PFSK-1 (cell line): Measurements from ENCODE around the gene MED15.

ENCODE experiments used
- FOXP2 ChIP-seq: optimal IDR thresholded peaks from 2 replicates; pipeline ENCODE3; 2011; ENCODE audit warnings: borderline replicate concordance, control low read depth, inconsistent platforms; ENCODE audit not compliant: insufficient read depth; ENCODE audit errors: extremely low read length, extremely low read depth
- POLR2AphosphoS5 ChIP-seq: IDR thresholded peaks from 2 replicates; pipeline ENCODE4 v1.6.1; 2012; ENCODE audit warnings: low read depth, mild to moderate bottlenecking, control low read depth, low read length, moderate library complexity
- REST ChIP-seq, 2 experiments: IDR thresholded peaks; 2 replicates each; pipeline versions ENCODE4 v1.6.1 to v1.8.0; 2011 to 2012; ENCODE audit warnings: low read depth in 2 of 2, low read length in 2 of 2, control low read depth in 1 of 2, inconsistent platforms in 1 of 2, mild to moderate bottlenecking in 1 of 2, moderate library complexity in 1 of 2; ENCODE audit not compliant: insufficient read depth in 1 of 2
- SIN3A ChIP-seq: IDR thresholded peaks from 2 replicates; pipeline ENCODE4 v1.6.1; 2012; ENCODE audit warnings: mild to moderate bottlenecking, low read length, moderate library complexity, borderline replicate concordance; ENCODE audit not compliant: insufficient read depth
- TAF1 ChIP-seq: IDR thresholded peaks from 2 replicates; pipeline ENCODE4 v1.6.1; 2012; ENCODE audit warnings: low read length, control low read depth, borderline replicate concordance; ENCODE audit not compliant: insufficient read depth

GRCh38 chr22:20576445-20576816, 69.0 kb downstream of the MED15 start:
- no peak for TF ChIP-seq REST (IDR thresholded peaks at IDR 0.05; ENCODE audit: insufficient read depth in 1 of 2, low read depth in 2 of 2, low read length in 2 of 2)
- TF ChIP-seq POLR2AphosphoS5 = no peak
- TF ChIP-seq TAF1 = no peak
- TF ChIP-seq SIN3A = no peak
- no peak for TF ChIP-seq FOXP2
